Activated naive CD8-positive, alpha-beta T cell treated with anti-CD3 and anti-CD28 coated beads, Interleukin-2, amount 50 U/mL, for 16 hours (primary cell): ENCODE data around the gene IL1RAPL2.

Experiments
- DNase-seq: peaks from one replicate; pipeline ENCODE4 v3.0.0-alpha.2; 2020; ENCODE audit warnings: low read depth, low spot score

Gene IL1RAPL2

DNA sequence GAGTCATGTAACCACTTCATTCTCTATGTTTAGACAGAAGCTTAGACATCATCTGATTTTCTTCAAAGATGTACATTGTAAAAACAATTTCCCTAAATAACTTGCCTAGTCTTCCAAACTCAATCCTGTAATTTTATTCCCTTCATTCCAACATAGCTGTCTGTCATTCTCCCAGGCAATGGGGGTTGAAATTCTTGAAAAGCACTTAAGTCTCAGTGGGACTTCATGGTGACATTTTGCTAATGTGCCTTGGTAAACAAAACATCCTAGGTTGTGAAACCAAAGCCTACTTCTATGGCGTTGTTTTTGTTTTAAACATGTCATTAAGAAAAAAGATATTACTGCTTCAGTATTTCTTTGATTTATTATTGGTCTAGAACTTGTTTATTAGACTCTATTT lies 1134.3 kb downstream of the IL1RAPL2 start:
- no peak for DNase-seq

DNA sequence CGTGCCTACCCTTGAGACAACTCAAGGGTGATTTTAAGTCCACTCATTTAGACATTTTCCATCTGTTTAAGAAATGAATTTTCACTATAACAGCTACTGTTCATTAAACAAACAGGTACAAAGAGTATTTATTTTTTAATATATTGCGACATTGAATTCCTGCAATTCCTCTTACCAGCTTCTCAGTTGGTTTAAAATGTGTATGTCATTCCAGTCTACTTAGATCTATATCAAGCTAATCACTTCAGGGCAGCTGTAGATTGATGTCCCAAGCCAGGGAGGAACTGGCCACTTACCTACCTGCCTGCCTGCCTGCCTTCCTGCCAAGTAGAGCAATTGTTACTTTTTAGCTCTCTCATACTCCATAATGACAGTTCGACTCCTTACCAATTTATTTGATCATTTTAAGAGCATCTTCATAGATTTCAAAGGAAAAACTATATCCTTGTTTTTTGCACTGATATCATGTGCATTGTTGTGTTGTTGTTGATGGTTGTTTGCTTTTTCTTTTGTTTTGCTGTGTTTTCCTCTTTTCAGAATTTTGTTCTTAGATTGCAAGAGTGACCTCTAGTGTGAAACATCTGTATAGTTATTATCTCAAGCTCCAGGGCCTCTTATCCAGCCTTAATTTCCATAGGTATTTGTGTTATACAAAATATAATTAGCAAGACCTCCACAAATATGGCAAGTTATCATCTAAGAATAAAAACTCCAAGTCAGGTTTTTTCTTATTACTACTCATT lies 1135.5 kb downstream of the IL1RAPL2 start:
- DNase-seq = no peak

DNA sequence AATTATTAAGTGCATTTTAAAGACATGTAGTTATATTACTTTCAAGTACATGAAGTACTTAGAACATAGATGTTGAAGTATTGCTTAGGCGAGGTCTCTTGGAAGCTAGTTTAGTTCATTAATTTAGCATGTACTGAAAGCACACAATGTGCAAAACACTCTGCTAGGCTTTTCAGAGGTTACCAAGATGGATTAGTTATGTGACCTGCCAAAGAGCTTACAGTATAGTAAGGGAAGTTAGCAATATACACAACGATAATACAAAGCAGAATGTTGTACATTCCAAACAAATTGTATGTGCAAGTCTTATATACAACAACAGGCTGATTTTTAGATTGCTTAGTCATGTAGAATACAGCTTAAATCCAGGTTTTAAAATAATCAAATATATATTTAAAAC lies 1137.9 kb downstream of the IL1RAPL2 start:
- DNase-seq = no peak

DNA sequence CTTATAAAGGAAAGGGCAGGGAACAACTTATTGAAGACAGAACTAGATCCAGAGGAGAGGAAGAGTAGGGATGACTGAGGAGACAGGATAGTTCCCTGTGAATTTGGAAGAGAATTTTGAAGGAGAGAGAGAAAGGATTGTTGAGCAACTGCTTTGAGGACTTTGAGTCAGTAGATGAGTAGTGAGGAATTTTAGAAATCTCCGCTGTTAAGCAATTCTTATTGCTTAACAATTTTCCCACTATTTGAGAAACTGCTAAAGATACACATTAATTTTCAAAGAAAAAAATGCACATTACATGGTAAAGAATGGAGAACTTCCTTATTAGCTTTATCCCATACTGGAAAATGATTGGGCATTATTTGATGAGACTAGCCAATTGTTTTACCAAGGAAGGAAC lies 1140.0 kb downstream of the IL1RAPL2 start:
- no peak for DNase-seq

DNA sequence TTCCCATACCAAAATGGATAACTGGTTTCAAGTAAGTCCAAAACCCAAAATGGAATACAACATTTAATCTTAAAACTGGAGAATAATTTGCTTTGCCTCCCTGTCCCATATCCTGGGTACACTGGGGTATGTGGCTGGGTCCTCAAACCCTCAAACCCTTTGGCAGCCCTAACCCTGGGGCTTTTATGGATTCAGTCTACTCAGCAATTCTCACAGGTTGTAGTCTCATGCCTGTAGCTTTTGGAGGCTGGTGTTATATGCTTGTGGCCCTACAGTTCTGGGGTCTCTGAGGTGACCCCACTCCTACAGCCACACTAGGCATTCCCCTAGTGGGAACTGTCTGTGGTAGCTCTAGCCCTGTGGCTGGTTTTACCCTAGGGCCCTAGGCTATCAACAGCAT lies 1145.8 kb downstream of the IL1RAPL2 start:
- no peak for DNase-seq

DNA sequence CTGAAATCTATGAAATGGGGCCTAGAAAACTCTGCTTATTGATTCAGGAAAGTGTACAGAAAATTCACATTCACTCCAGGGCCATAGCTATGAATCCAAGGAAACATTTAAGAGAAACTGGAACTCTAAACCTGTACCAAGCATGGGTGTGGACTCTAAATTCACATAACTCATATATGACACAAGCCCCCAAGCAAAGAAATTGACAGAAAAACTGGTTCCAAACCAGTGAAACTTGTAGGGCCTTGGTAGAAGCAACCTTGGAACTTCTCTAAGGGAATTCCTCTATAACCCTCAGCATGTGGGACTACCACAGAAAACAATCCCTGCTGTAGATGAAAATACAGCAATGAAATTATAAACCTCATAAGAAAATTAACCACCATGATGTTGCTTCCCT lies 1149.7 kb downstream of the IL1RAPL2 start:
- DNase-seq = no peak

DNA sequence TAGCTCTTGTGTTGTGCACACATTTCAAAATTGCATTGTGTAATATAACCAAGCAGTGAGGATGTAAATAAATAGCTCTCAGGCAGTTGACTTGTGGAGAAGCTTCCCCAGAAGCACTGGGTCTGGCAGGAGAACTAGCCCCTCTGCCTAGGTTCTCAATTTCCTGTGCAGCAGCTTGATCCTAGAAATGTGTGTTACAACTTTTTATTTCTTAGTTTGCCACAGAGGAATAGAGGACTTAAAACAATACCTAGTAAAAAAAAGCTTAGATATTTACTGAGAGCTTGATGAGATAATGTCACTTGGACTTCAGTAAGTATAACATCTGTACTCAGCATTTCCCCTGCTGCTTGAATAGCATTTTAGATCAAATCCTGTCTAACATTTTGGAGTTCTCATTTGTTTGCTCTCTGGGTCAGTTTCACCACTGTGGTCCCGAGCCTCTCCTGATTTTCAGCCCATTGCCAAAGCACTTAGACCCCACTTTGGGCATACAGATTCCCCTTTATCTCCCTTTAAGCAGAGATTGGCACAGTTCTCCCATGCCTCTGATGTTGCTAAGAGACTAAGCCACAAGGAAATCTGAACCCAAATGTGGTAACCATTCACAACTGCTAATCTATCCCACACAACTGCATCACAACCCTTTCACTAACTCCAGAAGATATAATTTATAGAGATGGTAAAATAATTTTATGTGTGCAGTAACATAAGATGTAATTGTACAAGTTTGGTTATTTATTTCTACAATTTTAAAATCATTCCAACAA lies 1158.2 kb downstream of the IL1RAPL2 start:
- DNase-seq = no peak

DNA sequence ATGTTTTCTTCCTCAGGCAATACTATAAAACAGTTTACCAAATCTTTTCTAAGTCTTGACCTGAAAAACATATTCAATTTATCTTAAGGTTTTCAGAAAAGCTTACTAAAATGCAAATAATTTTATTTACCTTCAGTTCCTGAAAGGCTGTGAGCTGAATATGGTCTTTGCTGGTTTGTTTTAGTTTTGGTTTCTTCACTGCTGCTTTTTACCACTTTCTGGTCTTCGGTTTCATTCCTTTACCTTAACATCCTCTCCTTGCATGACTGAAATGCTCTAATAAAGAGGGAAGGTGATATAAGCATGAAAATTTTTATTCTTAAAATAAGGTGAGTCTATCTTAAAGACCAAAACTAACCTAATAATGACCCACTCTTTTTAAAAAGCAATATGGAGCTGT lies 1159.2 kb downstream of the IL1RAPL2 start:
- no peak for DNase-seq

DNA sequence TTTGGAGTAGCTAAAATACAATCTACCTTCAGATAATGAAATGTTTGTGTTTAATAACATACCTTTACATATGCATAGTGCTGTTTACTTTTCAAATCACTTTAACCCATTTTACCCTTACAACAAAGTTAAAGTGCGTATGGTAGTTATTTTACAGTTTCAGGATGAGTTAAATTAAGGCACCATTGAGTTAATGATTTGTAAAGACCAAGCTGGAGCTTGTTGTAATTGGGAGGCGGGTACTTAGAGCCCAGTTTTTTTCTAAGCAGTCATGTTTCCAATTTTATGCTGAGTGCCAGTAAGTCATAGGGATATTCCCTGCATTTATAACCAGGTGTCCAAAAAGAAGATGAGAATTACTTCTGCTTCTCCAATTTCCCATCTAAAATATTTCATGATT lies 1172.2 kb downstream of the IL1RAPL2 start:
- no peak for DNase-seq

DNA sequence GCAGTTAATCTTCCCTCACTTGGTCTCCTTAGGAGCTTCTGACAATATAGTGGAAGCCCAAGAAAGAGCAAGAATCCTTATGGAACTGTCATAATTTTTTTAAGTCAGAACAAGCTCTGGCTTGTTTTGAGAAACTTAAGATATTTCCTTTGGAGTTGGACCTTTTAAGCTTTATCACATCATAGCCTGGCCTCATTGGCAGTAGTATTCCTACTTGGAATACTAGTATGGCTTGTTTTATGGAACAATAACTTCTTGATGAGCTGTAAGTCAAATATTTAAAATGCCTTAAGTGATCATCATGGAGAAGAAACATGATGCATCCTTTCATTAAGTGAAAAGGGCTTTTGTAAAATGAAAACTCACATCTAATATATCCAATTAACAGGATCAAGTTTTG lies 1178.3 kb downstream of the IL1RAPL2 start:
- DNase-seq = no peak

DNA sequence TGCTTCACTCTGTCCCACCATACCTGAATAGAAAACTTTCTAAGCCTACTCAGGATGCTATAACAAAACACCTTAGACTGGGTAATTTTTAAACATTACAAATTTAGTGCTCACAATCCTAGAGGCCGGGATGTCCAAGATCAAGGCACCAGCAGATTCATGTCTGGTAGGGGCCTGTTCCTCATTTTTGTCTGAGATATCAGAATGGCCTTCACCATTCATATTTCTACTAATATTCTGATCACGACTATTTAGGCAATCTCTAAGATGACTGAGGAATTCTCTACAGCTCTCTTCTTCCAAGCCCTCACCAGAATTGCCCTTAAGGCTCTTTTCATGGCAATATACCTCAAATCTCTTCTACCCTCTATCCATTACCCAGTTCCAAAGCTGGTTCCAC lies 1178.9 kb downstream of the IL1RAPL2 start:
- DNase-seq = no peak

DNA sequence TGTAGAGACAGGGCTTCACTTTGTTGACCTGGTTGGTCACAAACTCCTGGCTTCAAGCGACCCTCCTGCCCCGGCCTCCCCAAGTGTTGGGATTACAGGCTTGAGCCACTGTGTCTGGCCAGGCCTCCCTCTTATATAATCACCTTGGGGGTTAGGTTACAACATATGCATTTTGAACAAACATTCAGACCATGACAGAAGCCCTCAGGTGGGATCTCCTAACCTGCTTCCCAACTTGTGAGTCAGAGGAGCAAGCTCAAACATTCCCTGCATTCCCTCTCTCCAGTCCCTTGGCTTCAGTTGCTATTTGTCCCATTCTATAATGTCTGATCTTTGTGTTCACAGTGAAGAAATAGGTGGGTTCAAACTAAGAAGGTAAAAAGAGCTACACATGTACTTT lies 1179.9 kb downstream of the IL1RAPL2 start:
- DNase-seq = no peak

DNA sequence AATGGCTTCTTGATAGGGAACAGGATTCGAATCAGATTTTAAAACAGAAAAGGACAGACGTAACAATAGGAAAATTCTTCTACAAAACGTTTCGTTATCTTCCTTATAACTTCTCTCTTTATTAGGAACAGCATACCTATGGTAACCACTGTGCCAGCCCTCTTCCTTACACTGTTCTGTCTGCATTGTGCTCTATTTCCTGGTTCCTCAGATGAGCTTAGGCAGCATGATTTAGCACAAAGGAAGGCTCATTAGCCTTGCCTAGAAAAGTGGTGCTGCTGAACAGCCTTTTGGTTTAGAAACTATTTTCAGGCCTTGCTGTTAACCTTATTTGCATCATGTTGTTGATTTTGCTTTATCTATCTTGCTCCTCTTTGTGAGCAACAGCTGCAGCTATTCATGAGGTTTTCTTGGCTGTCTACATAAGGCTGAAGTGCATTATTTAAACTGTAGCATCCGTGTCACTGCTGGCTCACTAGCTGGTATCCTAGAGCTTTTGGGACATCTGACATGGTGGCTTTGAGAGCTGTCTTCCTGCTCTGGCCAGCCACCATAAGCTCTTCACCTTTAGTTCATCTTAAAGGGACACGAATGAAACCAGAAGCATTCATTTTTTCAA lies 1186.4 kb downstream of the IL1RAPL2 start:
- DNase-seq = no peak

DNA sequence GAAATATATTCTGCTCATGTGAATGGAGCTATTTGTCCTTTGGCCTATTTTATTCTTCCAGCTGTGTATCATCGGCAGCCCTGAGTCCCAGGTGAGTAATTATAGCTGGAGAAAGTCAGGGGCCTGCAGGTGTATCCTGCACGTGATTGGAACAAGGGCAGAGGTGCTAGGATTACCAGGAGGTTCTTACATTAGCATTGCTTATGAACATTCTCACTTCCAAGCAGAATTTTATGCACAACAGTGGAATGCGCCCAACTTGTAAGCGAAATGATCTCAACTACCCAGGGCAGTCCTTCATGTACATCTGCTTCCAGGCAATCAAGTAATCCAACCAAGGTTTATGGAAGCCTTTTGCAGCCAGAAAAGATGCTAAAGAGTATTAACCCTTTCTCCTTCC lies 1187.4 kb downstream of the IL1RAPL2 start:
- no peak for DNase-seq

DNA sequence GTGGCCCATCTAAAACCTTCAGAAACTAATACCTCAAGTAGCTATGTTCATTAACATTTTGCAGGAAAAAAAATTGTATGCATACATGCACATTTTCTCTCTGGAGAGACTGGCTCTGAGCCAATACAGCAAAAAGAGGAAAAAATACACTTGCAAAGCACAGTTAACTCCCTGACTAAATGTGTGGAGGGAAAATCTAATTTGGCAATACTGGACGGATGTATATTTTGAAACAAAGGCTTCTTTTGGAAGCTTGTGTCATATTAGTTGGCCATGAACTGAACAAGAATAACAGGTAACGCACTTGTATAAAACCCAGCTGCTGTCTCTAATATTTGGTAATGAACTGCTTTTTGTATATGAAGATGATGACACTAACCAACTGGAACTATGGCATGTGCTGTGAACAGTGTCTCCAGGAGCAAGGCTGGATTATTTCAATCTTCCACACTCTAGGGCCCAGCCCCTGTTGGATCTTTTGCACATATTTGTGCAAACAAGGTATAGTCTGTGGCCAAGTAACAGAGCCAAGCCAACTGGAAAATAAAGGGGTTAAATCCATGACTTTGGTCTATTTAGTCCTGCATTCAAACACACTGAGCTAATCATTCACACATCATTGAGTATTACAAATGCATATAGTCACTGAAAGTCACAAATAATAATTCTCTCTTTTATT lies 1188.4 kb downstream of the IL1RAPL2 start:
- no peak for DNase-seq

DNA sequence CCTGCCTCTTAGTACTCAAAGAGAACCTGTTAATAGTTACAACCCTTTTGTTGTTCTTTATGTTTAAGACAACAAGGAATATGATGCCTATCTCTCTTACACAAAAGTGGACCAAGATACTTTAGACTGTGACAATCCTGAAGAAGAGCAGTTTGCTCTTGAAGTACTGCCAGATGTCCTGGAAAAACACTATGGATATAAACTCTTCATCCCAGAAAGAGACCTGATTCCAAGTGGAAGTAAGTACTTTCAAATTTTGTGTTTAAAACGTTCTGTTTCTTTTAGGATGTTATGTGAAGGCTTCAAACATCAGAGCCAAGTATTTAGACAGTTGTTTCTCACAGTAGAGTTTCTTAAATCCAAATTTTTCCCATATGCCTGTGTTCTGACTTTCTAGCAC lies 1189.1 kb downstream of the IL1RAPL2 start:
- DNase-seq = no peak

DNA sequence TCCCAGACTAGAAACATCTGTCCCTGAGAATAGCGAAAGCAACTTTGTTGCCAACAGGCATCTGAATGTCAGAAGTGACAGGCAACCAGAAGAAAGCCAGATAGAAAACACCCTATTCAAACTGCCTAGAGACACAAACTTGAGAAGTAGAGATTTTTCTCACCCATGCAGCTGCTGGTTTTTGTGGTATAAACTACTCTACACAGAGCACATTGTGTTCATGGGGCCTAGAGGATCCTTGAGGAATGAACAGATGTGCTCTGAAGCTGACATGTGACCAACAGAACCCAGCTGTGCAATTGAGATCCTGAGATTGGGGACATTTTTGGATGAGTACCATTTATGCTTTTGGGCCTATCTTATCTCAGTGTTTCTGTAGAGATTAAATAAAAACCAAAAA lies 1192.8 kb downstream of the IL1RAPL2 start:
- DNase-seq = no peak

DNA sequence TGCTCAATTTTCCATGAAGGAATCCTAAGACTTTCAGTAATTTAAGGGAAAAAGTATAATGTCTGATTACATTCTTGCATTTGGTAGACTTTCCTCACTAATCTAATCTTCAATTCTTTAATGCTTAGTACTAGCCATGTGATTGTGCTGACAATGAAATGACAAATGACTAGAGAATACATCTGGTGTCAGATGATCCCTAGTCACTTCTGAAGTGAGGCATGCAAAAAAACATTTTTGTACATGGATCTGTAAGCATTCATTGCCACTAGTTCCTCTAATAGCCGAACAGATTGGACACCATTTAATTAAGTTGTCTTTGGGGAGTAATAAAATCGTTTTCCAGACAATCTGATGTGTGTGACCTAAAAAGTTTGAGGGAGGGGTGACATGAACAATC lies 1193.6 kb downstream of the IL1RAPL2 start:
- no peak for DNase-seq

DNA sequence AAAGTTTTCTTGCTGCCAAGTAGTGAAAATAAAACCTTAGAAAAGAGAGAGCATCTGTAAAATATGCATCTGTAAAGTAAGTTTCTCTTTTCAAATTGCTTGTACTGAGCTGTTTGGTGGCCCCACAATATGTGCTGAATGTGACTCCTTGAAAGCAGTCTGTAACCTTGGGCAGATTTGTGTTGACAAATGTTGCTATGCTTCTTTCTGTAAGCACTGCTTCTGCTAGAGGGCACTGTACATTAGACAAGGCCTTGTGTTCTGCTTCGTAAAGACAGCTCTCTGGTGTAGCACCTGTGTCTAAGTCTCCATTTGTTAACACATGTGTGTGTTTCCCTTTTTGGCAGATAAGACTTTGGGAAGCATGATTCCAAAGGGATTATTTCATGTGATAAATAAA lies 1199.7 kb downstream of the IL1RAPL2 start:
- DNase-seq = no peak

DNA sequence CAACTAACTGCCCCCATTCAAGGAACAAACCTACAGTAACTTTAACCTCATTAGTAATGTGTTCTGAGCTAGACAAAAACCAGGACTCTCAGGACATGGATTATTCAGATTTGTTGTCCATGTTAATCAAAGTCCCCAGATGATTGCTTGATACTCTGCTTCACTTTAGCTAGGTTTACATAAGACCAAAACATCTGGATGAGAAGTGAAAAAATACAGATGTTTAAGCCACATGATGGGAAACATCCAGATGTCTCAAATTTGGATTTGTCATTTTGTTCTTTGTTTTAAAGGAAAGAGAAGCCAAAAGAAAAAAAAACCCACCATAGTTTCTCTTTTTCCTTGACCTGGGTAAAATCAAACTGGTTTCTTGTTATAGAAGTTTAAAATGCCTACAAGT lies 1207.8 kb downstream of the IL1RAPL2 start:
- DNase-seq = no peak

DNA sequence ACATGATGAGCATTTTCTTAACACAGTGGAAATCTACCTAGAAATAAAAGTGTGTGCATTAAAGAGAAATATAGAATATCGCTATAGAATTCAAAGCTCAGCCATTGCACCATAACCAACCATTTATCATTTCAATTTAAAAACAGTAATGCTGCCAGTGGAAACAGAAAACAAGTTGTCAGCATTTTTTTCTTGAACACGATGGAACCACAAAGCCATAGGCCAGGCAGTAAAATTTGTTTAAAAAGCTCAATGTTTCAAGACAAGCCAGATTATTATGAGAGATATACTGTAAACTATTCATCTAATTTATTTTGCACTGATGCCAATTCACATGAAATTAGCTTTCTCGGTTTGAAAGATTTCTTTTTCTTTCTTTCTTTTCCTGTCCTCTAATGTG lies 1209.7 kb downstream of the IL1RAPL2 start:
- DNase-seq = no peak

DNA sequence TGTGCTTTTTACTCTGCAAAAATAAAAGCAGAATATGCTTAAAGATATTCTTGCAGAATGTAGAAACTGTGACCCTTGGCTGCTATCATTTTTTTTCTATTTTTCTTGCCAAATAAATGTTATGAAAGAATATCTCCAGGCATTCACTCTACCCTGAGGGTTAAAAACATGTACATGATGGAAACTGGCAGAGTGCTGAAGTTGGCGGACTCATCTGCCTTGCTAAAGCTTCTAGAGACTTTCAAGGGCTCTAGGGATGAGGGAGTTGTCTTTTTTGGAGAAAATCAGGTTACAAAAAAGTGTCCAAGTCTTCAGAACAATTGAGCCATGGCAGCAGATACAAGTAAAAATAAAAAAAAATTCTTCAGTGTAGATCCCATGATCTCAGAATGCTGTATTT lies 1215.8 kb downstream of the IL1RAPL2 start:
- no peak for DNase-seq
